BLaER1 (cell line): ENCODE measurements around the gene TRMT1.

Experiments used
- H3K27ac ChIP-seq: shearing (Covaris generic); formaldehyde crosslinking; 2 replicates; pipeline ENCODE4 v1.8.1; 2022
- H3K27me3 ChIP-seq: shearing (Covaris generic); formaldehyde crosslinking; 2 replicates; pipeline ENCODE4 v1.8.1; 2022
- H3K36me3 ChIP-seq: shearing (Covaris generic); formaldehyde crosslinking; 2 replicates; pipeline ENCODE4 v1.8.1; 2022
- H3K4me1 ChIP-seq: shearing (Covaris generic); formaldehyde crosslinking; 2 replicates; pipeline ENCODE4 v1.8.1; 2022
- H3K4me2 ChIP-seq: shearing (Covaris generic); formaldehyde crosslinking; 2 replicates; pipeline ENCODE4 v1.8.1; 2022
- H3K4me3 ChIP-seq: shearing (Covaris generic); formaldehyde crosslinking; 2 replicates; pipeline ENCODE4 v1.8.1; 2022
- H3K9ac ChIP-seq: shearing (Covaris generic); formaldehyde crosslinking; 2 replicates; pipeline ENCODE4 v1.8.1; 2022
- H3K9me3 ChIP-seq: shearing (Covaris generic); formaldehyde crosslinking; 2 replicates; pipeline ENCODE4 v1.8.1; 2022
- H4K20me1 ChIP-seq: shearing (Covaris generic); formaldehyde crosslinking; 2 replicates; pipeline ENCODE4 v1.8.1; 2022
- Cebpa-rat ChIP-seq: shearing (Covaris generic); IDR thresholded peaks from 2 replicates; pipeline ENCODE4 v1.8.1; 2022

TRMT1 gene

GRCh38 chr19:13135068-13136062 lies 18.8 kb upstream of the TRMT1 start:
- H3K9me3 ChIP-seq: no peaks in the 10 kb centered on the region
- no peak overlapping the region for H3K4me3 ChIP-seq
- H3K4me2 ChIP-seq: no peak overlapping the region
- no peak overlapping the region for H3K27ac ChIP-seq
- peaks cover 22% of the 10 kb centered on the region for H3K4me1 ChIP-seq
- H4K20me1 ChIP-seq: peaks cover 85% of the 10 kb centered on the region
- no peak overlapping the region for H3K9ac ChIP-seq
- TF ChIP-seq Cebpa-rat: no peak
- no peaks in the 10 kb centered on the region for H3K27me3 ChIP-seq
- H3K36me3 ChIP-seq: peaks cover 82% of the 10 kb centered on the region

- H3K4me3 ChIP-seq: no peak overlapping the region
- H3K36me3 ChIP-seq: peaks cover 88% of the 10 kb centered on the region
- peaks cover 19% of the 10 kb centered on the region for H3K4me1 ChIP-seq
- TF ChIP-seq Cebpa-rat: no peak
- no peak overlapping the region for H3K9ac ChIP-seq
- H3K9me3 ChIP-seq: no peaks in the 10 kb centered on the region
- H3K4me2 ChIP-seq: no peak overlapping the region
- H3K27me3 ChIP-seq: no peaks in the 10 kb centered on the region
- H3K27ac ChIP-seq: no peak overlapping the region
- peaks cover 93% of the 10 kb centered on the region for H4K20me1 ChIP-seq
Observed at GRCh38 chr19:13134626-13135025, 18.1 kb upstream of the TRMT1 start.

- H3K27ac ChIP-seq: no peak overlapping the region
- no peaks in the 10 kb centered on the region for H3K27me3 ChIP-seq
- no peak overlapping the region for H3K4me2 ChIP-seq
- H3K9me3 ChIP-seq: no peaks in the 10 kb centered on the region
- no peak overlapping the region for H3K4me3 ChIP-seq
- H3K4me1 ChIP-seq: peaks cover 20% of the 10 kb centered on the region
- peaks cover 96% of the 10 kb centered on the region for H3K36me3 ChIP-seq
- H3K9ac ChIP-seq: no peak overlapping the region
- peaks cover 100% of the 10 kb centered on the region for H4K20me1 ChIP-seq
- TF ChIP-seq Cebpa-rat: no peak
Observed at GRCh38 chr19:13133241-13133870, 16.8 kb upstream of the TRMT1 start.

GRCh38 chr19:13132471-13133180 lies 16.1 kb upstream of the TRMT1 start:
- Histone ChIP-seq H3K4me2 (no peak overlapping the region), H3K9ac (no peak overlapping the region), H3K4me1 (peaks cover 20% of the 10 kb centered on the region), H4K20me1 (peaks cover 100% of the 10 kb centered on the region), H3K27ac (no peak overlapping the region), H3K9me3 (no peaks in the 10 kb centered on the region), H3K27me3 (no peaks in the 10 kb centered on the region), H3K36me3 (peaks cover 95% of the 10 kb centered on the region), H3K4me3 (no peak overlapping the region)
- no peak for TF ChIP-seq Cebpa-rat

- Histone ChIP-seq H3K4me3 (no peak overlapping the region), H4K20me1 (peaks cover 100% of the 10 kb centered on the region), H3K9me3 (no peaks in the 10 kb centered on the region), H3K27ac (no peak overlapping the region), H3K4me1 (peaks cover 35% of the 10 kb centered on the region), H3K9ac (no peak overlapping the region), H3K27me3 (no peaks in the 10 kb centered on the region), H3K4me2 (no peak overlapping the region), H3K36me3 (peaks cover 88% of the 10 kb centered on the region)
- TF ChIP-seq Cebpa-rat: no peak
Observed at GRCh38 chr19:13130886-13131490, 14.4 kb upstream of the TRMT1 start.

- H3K9ac ChIP-seq: no peak overlapping the region
Observed at GRCh38 chr19:13129384-13129783, 12.8 kb upstream of the TRMT1 start.

GRCh38 chr19:13128583-13128982 lies 12.0 kb upstream of the TRMT1 start:
- Histone ChIP-seq H3K4me2 (no peak overlapping the region; the same call in 1 of the 2 replicates), H3K27ac (peak overlapping the region; percentile 45; the same call in 1 of the 2 replicates), H3K27me3 (no peaks in the 10 kb centered on the region), H3K9me3 (no peaks in the 10 kb centered on the region), H3K36me3 (peaks cover 88% of the 10 kb centered on the region), H4K20me1 (peaks cover 100% of the 10 kb centered on the region), H3K4me3 (no peak overlapping the region), H3K4me1 (peaks cover 47% of the 10 kb centered on the region), H3K9ac (no peak overlapping the region; the same call in 1 of the 2 replicates)
- TF ChIP-seq Cebpa-rat: no peak

More at GRCh38 chr19:13129384-13129783, 12.8 kb upstream of the TRMT1 start:
- Histone ChIP-seq H3K4me2 (no peak overlapping the region), H3K4me1 (peaks cover 46% of the 10 kb centered on the region), H3K36me3 (peaks cover 88% of the 10 kb centered on the region), H3K27me3 (no peaks in the 10 kb centered on the region), H3K4me3 (no peak overlapping the region), H3K9me3 (no peaks in the 10 kb centered on the region), H4K20me1 (peaks cover 100% of the 10 kb centered on the region), H3K27ac (no peak overlapping the region)
- no peak for TF ChIP-seq Cebpa-rat

- no peaks in the 10 kb centered on the region for H3K9me3 ChIP-seq
- H3K27me3 ChIP-seq: no peaks in the 10 kb centered on the region
- peaks cover 88% of the 10 kb centered on the region for H3K36me3 ChIP-seq
- peaks cover 100% of the 10 kb centered on the region for H4K20me1 ChIP-seq
- peak overlapping the region; percentile 45; the same call in 1 of the 2 replicates for H3K27ac ChIP-seq
- peak overlapping the region; percentile 45 for H3K4me2 ChIP-seq
- no peak overlapping the region for H3K4me3 ChIP-seq
- peak overlapping the region; percentile 9; the same call in 1 of the 2 replicates for H3K9ac ChIP-seq
- H3K4me1 ChIP-seq: peaks cover 47% of the 10 kb centered on the region
- no peak for TF ChIP-seq Cebpa-rat
Observed at GRCh38 chr19:13127811-13128575, 11.5 kb upstream of the TRMT1 start.
